HEK293 (cell line): ENCODE results near the gene ZNF438.

Source experiments
- CTCF ChIA-PET: fragments of 350-600 bp; formaldehyde crosslinking; extraction: SDS; loops from one replicate; lab custom pipeline; 2021; ENCODE audit warnings: antibody characterized with exemption; lab: Yijun Ruan, JAX
- POLR2A ChIA-PET: fragments of 300-600 bp; formaldehyde crosslinking; extraction: SDS; loops from one replicate; lab custom pipeline; 2020; ENCODE audit warnings: antibody characterized with exemption, inconsistent platforms; lab: Yijun Ruan, JAX
- H3K27ac ChIP-seq: fragments of 200-500 bp; sonication (Bioruptor generic); 2 replicates; pipeline ENCODE4 v1.5.1; 2014; ENCODE audit warnings: low read depth, low read length, control low read depth, inconsistent platforms; ENCODE audit errors: extremely low read depth
- H3K36me3 ChIP-seq, 2 experiments: fragments of 200-500 bp in 1 of 2; sonication (Bioruptor generic) in 1 of 2; 1 replicate in 1 of 2; 2 replicates in 1 of 2; pipeline ENCODE4 v1.5.1; 2014 to 2017; ENCODE audit warnings: inconsistent platforms in 2 of 2, low read length in 2 of 2; ENCODE audit not compliant: control insufficient read depth in 2 of 2, insufficient read depth in 1 of 2
- H3K4me1 ChIP-seq: fragments of 200-500 bp; sonication (Bioruptor generic); 2 replicates; pipeline ENCODE4 v1.5.1; 2014; ENCODE audit warnings: mild to moderate bottlenecking, low read length, inconsistent platforms; ENCODE audit not compliant: control insufficient read depth, insufficient read depth
- H3K4me3 ChIP-seq: 2 replicates; pipeline ENCODE4 v1.5.1; 2011; ENCODE audit warnings: low read depth, mild to moderate bottlenecking, control low read depth, low read length, moderate library complexity
- H3K9me3 ChIP-seq: fragments of 200-500 bp; sonication (Bioruptor generic); 2 replicates; pipeline ENCODE4 v1.5.1; 2014; ENCODE audit warnings: low read depth, low read length, inconsistent platforms; ENCODE audit not compliant: control insufficient read depth, insufficient read depth
- GLIS2 ChIP-seq: fragments of 450-650 bp; formaldehyde crosslinking; IDR thresholded peaks from 2 replicates; pipeline ENCODE4 v1.5.1; 2016; ENCODE audit warnings: missing biosample characterization, missing genetic modification characterization
- HOXA7 ChIP-seq: sonication (generic); formaldehyde crosslinking; IDR thresholded peaks from 2 replicates; pipeline ENCODE4 v1.8.1; 2022; ENCODE audit warnings: missing genetic modification reagents, borderline replicate concordance
- KLF8 ChIP-seq: fragments of 450-650 bp; formaldehyde crosslinking; IDR thresholded peaks from 2 replicates; pipeline ENCODE4 v1.5.1; 2016; ENCODE audit warnings: missing biosample characterization, missing genetic modification characterization
- PATZ1 ChIP-seq: fragments of 450-650 bp; formaldehyde crosslinking; IDR thresholded peaks from 2 replicates; pipeline ENCODE4 v1.5.1; 2016; ENCODE audit warnings: missing biosample characterization, missing genetic modification characterization
- WT1 ChIP-seq: fragments of 450-650 bp; formaldehyde crosslinking; IDR thresholded peaks from 2 replicates; pipeline ENCODE4 v1.5.1; 2016; ENCODE audit warnings: missing biosample characterization, missing genetic modification characterization
- ZBTB10 ChIP-seq: fragments of 450-650 bp; formaldehyde crosslinking; IDR thresholded peaks from 2 replicates; pipeline ENCODE4 v1.5.1; 2016; ENCODE audit warnings: missing biosample characterization, missing genetic modification characterization
- ZBTB49 ChIP-seq: fragments of 450-650 bp; formaldehyde crosslinking; IDR thresholded peaks from 2 replicates; pipeline ENCODE4 v1.5.1; 2016; ENCODE audit warnings: missing biosample characterization, missing genetic modification characterization, low read depth
- ZBTB6 ChIP-seq: fragments of 450-650 bp; formaldehyde crosslinking; IDR thresholded peaks from 2 replicates; pipeline ENCODE4 v1.5.1; 2017; ENCODE audit warnings: missing biosample characterization, missing genetic modification characterization
- ZNF157 ChIP-seq: fragments of 450-650 bp; formaldehyde crosslinking; IDR thresholded peaks from 2 replicates; pipeline ENCODE4 v1.5.1; 2016; ENCODE audit warnings: missing biosample characterization, missing genetic modification characterization
- ZNF18 ChIP-seq: fragments of 450-650 bp; formaldehyde crosslinking; IDR thresholded peaks from 2 replicates; pipeline ENCODE4 v1.5.1; 2016; ENCODE audit warnings: missing biosample characterization, missing genetic modification characterization
- ZNF292 ChIP-seq: fragments of 450-650 bp; formaldehyde crosslinking; IDR thresholded peaks from 2 replicates; pipeline ENCODE4 v1.5.1; 2016; ENCODE audit warnings: low read depth, missing biosample characterization, missing genetic modification characterization, borderline replicate concordance
- ZNF354C ChIP-seq: fragments of 450-650 bp; formaldehyde crosslinking; IDR thresholded peaks from 2 replicates; pipeline ENCODE4 v1.5.1; 2016; ENCODE audit warnings: missing biosample characterization, missing genetic modification characterization, low read depth, borderline replicate concordance
- ZNF510 ChIP-seq: fragments of 450-650 bp; formaldehyde crosslinking; IDR thresholded peaks from 2 replicates; pipeline ENCODE4 v1.5.1; 2018; ENCODE audit warnings: mild to moderate bottlenecking, missing genetic modification characterization, missing biosample characterization; ENCODE audit not compliant: insufficient replicate concordance
- ZNF521 ChIP-seq: fragments of 450-650 bp; formaldehyde crosslinking; IDR thresholded peaks from 2 replicates; pipeline ENCODE4 v1.5.1; 2017; ENCODE audit warnings: missing biosample characterization, mild to moderate bottlenecking, missing genetic modification characterization
- ZNF530 ChIP-seq: fragments of 450-650 bp; formaldehyde crosslinking; IDR thresholded peaks from 2 replicates; pipeline ENCODE4 v1.5.1; 2016; ENCODE audit warnings: low read depth, missing biosample characterization, missing genetic modification characterization
- ZNF544 ChIP-seq: fragments of 450-650 bp; formaldehyde crosslinking; IDR thresholded peaks from 2 replicates; pipeline ENCODE4 v1.5.0; 2017; ENCODE audit warnings: missing biosample characterization, missing genetic modification characterization
- ZNF621 ChIP-seq: fragments of 450-650 bp; formaldehyde crosslinking; IDR thresholded peaks from 2 replicates; pipeline ENCODE4 v1.5.1; 2017; ENCODE audit warnings: missing biosample characterization, missing genetic modification characterization
- ZNF76 ChIP-seq: fragments of 450-650 bp; formaldehyde crosslinking; IDR thresholded peaks from 2 replicates; pipeline ENCODE4; 2016; ENCODE audit warnings: low read depth, missing biosample characterization, missing genetic modification characterization, borderline replicate concordance
- TF ChIP-seq, protein P1 (sequence below): fragments of 450-650 bp; formaldehyde crosslinking; IDR thresholded peaks from 2 replicates; pipeline ENCODE4 v1.5.1; 2016; ENCODE audit warnings: missing biosample characterization, missing genetic modification characterization, borderline replicate concordance

ZNF438 gene

GRCh38 chr10:30917067-30917466, 114.6 kb downstream of the ZNF438 start:
- Histone ChIP-seq H3K9me3 (no peaks in the 10 kb centered on the region), H3K36me3 (no peaks in the 10 kb centered on the region), H3K4me1 (no peaks in the 10 kb centered on the region), H3K27ac (no peak overlapping the region), H3K4me3 (no peak overlapping the region)
- TF ChIP-seq KLF8 (tag by site-specific recombination) (no peak), ZNF157 (tag by site-specific recombination) (no peak), ZNF354C (no peak), ZNF530 (tag by site-specific recombination) (no peak), ZNF510 (tag by site-specific recombination) (no peak), ZNF292 (tag by site-specific recombination) (no peak), ZNF544 (tag by site-specific recombination) (no peak), WT1 (no peak), ZBTB6 (tag by site-specific recombination) (no peak), ZNF621 (tag by site-specific recombination) (no peak), ZNF18 (tag by site-specific recombination) (no peak), ZNF521 (tag by site-specific recombination) (no peak), ZNF76 (tag by site-specific recombination) (no peak), ZBTB10 (no peak)
- TF ChIP-seq, protein P1, sequence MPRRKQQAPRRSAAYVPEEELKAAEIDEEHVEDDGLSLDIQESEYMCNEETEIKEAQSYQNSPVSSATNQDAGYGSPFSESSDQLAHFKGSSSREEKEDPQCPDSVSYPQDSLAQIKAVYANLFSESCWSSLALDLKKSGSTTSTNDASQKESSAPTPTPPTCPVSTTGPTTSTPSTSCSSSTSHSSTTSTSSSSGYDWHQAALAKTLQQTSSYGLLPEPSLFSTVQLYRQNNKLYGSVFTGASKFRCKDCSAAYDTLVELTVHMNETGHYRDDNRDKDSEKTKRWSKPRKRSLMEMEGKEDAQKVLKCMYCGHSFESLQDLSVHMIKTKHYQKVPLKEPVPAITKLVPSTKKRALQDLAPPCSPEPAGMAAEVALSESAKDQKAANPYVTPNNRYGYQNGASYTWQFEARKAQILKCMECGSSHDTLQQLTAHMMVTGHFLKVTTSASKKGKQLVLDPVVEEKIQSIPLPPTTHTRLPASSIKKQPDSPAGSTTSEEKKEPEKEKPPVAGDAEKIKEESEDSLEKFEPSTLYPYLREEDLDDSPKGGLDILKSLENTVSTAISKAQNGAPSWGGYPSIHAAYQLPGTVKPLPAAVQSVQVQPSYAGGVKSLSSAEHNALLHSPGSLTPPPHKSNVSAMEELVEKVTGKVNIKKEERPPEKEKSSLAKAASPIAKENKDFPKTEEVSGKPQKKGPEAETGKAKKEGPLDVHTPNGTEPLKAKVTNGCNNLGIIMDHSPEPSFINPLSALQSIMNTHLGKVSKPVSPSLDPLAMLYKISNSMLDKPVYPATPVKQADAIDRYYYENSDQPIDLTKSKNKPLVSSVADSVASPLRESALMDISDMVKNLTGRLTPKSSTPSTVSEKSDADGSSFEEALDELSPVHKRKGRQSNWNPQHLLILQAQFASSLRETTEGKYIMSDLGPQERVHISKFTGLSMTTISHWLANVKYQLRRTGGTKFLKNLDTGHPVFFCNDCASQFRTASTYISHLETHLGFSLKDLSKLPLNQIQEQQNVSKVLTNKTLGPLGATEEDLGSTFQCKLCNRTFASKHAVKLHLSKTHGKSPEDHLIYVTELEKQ = no peak
- POLR2A ChIA-PET = no interaction called here
- CTCF ChIA-PET = no interaction called here

DNA sequence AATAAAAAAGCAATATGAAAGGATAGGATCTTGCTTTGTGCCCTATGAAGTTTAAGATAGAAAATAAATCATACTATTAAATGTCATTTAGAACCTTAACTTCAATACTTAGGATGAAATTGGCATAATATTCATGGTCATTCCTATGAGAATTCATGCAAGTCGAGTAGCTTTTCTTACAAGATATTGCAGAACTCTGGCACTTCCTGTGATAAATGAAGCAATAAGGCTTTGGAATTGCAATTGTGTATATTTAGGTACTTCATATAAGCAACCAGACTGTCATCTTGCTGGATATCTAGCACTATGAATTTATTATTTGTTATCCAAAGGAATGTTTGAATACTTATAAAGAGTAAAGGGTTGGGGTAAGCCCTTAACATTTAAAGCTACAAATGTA, 116.5 kb downstream of the ZNF438 start:
- no peaks in the 10 kb centered on the region for H3K9me3 ChIP-seq
- POLR2A ChIA-PET = no interaction called here
- H3K4me3 ChIP-seq = no peak overlapping the region
- CTCF ChIA-PET = no interaction called here
- H3K36me3 ChIP-seq = no peaks in the 10 kb centered on the region
- no peak overlapping the region for H3K27ac ChIP-seq
- no peaks in the 10 kb centered on the region for H3K4me1 ChIP-seq
- no peak for TF ChIP-seq PATZ1 (tag by site-specific recombination)
- TF ChIP-seq HOXA7 (CRISPR knock-in tag) = no peak
- TF ChIP-seq ZBTB49 (tag by site-specific recombination) = no peak
- no peak for TF ChIP-seq GLIS2 (tag by site-specific recombination)
- no peak for TF ChIP-seq ZNF354C
